HG03045 (cell line): ENCODE measurements around the gene PKN3.
"Not testable (repeated sequence)": the region's sequence is repeated elsewhere in the genome, so short reads cannot be mapped to it uniquely, and the experiment has no call there.

Source experiments
- ATAC-seq: cut with Tn5 transposase; IDR thresholded peaks from one replicate; pipeline ENCODE4 v1.9.1; 2021; ENCODE audit warnings: mild to moderate bottlenecking, moderate library complexity; ENCODE audit not compliant: unreplicated experiment

PKN3 gene

DNA sequence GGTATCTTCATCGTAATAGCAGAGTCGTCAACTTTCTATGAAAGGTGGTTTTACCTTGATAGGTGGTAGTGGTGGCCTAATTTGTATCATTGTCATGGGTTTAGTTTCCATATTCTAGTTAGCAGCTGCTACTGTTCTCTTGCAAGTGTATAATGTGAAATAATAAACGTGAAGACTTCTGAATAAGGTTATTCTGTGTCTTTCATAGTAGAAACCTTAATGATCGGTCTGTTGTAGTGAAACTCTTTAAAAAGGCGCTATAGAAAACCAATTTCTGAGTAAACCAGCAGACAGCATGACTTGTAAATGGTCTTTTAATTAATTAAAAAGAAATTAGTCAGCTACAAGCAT lies 11.6 kb upstream of the PKN3 start:
- ATAC-seq: no peak

DNA sequence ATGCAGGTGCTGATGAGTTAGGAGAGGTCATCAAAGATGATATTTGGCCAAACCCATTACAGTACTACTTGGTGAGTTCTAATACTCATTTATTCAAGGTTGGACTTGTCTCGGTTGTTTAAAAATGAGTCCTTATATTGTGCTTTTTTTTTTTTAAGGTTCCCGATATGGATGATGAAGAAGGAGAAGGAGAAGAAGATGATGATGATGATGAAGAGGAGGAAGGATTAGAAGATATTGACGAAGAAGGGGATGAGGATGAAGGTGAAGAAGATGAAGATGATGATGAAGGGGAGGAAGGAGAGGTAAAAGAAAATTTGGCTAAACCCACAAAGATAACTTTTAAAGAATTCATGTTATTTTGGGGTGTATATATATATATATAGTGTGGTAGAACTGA lies 8.6 kb upstream of the PKN3 start:
- ATAC-seq: not testable (repeated sequence)

DNA sequence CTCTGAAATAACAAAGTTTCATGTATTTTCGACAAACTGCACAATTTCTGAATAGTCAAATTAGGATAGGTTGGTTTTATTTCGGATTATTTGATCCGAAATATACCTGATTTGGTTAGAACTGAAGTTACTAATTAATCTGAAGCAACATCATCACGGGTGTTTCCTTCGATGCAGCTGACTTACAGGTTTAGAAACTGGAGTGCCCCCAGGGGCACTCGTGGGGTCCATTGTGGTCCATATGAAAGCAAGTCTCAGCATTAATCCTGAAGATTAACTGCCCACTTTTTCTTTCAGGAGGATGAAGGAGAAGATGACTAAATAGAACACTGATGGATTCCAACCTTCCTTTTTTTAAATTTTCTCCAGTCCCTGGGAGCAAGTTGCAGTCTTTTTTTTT lies 8.0 kb upstream of the PKN3 start:
- ATAC-seq: no peak

GRCh38 chr9:128696923-128697707 lies 5.2 kb upstream of the PKN3 start:
- ATAC-seq: no peak

DNA sequence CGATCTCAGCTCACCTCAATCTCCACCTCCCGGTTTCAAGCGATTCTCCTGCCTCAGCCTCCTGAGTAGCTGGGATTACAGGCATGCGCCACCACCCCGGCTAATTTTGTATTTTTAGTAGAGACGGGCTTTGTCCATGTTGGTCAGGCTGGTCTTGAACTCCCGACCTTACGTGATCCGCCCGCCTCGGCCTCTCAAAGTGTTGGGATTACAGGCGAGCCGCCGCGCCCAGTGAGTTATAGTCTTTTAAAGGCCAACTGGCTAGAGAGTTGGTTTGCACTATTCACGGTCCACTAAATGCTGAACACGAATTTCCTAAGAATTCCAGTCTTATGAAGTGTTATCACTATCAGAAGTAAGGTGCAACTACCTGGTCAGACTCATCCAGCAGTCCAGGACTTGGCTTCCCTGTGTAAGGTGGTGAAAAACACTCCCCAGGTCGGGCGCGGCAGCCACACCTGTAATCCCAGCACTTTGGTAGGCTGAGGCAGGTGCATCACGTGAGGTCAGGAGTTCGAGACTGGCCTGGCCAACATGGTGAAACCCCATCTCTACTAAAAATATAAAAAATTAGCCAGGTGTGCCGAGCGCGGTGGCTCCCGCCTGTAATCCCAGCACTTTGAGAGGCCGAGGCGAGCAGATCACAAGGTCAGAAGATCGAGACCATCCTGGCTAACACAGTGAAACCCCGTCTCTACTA lies 3.1 kb upstream of the PKN3 start:
- ATAC-seq: not testable (repeated sequence)

DNA sequence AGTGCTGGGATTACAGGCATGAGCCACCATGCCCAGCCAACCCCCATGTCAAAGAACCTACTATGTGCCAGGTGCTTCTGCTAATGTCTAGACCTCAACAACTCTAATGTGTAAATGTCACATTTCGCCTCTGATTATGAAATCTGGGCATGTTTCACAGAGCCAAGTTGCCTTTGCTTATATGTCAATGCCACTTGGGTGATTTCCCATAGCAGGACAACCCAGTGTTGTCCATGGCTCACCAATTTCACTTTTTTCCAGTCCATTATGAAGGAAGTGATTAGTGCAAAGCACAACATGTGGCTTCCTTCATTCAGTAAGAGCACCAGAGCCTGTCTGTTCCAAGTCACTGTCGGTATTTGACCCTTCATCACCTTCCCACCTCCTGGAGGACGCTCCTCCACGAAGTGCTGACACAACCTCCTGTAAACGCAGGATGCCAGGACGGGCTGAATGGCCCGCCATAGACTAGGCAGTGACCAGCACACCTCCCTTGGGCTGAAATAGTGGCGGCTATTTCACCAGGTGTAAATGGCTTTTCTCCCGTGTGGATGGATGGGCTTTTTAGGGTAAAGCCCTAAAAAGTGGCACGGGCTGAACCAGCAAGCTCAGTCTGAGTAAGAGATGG lies 962 bp upstream of the PKN3 start:
- no peak for ATAC-seq

GRCh38 chr9:128702949-128703615 lies 779 bp downstream of the PKN3 start:
- ATAC-seq: no peak

DNA sequence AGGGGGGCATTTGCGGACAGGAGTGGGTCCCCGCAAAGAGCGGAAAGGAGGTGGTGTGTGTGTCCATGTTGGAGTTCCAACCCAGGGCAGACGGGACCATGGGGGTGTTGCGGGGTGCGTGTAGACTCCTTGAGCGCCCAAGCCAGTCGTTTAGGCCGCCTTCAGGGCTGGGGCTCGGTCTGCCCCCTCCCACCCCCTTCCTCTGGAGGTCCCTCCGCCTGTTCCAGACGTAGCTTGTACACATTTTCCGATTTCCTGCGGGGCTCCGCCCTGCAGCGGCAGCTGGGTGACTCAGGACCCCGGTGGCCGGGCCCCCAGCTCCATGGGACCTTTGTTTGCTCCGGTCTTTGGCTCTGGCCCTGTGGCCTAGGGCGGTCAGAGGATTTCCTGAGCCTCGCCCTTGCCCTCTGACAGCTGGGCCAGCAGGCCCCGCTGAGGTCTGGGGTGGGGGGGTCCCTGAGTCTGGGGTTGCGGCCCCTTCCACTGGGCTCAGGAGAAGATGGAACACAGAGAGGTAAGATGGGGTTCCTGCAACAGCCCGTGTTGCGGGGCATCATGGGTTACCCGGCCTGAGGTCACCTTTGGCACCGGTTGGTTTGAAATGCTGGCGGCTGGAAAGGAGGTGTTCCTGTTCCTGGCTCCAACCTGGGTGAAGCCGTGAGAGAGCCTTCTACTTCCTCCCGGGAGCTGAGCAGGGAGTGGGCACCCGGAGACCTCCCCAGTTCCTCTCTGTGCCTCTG lies 1.5 kb downstream of the PKN3 start:
- ATAC-seq: no peak

DNA sequence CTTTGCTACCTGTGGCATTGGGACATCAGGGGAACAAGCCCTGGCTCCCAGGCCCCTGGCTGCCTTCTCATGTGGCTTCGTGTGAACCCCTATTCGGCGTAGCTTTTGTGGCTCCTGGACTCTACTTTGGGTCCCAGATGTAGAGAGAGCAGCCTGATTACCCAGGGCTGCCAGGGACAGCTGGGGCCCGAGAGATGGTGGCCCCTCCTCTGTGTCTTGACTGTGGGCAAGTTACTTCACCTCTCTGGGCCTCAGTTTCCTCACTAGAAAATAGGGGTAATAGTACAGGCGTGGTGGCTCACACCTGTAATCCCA lies 2.0 kb downstream of the PKN3 start:
- ATAC-seq: no peak

DNA sequence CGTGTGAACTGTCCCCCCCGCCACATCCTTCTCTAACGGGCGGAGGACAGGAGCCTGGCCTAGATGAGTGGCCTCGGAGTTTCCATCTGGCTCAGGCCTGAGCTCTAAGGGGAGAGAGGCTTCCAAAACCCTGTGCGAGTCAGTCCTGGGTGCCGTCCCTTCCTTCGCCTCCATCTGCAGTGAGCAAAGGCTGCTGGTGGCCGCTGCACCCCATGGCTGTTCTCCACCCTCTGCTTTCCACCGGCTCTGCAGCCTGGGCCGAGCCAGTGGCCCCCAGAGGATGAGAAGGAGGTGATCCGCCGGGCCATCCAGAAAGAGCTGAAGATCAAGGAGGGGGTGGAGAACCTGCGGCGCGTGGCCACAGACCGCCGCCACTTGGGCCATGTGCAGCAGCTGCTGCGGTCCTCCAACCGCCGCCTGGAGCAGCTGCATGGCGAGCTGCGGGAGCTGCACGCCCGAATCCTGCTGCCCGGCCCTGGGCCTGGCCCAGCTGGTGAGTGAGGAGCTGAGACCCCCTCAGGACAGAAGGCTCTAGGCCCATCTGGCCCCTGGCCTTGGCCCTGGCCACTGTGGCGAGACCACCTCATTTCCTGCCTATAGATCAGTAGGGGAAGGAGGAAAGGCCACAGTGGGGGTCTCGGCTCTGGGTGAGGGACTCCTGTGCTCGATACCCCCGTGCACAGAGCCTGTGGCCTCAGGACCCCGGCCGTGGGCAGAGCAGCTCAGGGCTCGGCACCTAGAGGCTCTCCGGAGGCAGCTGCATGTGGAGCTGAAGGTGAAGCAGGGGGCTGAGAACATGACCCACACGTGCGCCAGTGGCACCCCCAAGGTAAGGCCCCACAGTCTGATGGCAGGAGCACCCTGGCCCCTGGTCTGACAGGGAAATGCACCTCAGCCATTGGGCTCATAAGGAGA lies 3.0 kb downstream of the PKN3 start:
- no peak for ATAC-seq

DNA sequence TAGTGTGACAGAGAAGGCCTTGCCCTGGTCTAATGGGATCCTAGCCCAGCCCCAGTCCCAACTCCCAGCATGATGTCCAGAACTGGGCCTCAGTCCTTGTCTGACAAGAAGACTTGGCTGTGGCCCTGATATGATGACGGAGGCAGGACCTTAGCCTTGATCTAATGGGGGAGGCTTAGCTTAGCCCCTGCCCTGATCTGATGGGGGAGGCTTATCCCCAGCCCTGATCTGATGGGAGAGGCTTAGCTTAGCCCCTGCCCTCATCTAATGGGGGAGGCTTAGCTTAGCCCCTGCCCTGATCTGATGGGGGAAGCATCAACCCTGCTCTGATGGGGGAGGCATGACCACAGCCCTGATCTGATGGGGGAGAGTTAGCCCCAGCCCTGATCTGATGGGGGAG lies 3.7 kb downstream of the PKN3 start:
- no peak for ATAC-seq

- ATAC-seq: no peak
These were observed 4.5 kb downstream of the PKN3 start for GRCh38 chr9:128706671-128707381.

DNA sequence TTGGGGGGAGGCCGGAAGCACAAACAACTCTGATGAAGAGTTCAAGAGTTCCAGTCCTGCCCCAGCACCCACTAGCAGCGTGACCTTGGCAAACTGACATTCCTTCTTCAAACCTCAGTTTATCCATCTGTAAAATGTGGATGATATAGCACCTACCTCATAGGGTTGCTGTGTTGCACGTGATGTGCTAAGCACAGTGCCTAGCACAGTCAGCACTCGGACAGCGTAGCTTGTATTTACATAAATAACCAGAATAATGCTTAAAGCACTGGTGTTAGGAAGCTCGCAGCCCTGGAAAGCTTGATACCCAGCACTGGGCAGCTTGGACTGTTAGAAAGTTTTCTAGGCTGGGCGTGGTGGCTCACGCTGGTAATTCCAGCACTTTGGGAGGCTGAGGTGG lies 5.1 kb downstream of the PKN3 start:
- no peak for ATAC-seq

GRCh38 chr9:128712451-128713410 lies 10.4 kb downstream of the PKN3 start:
- no peak for ATAC-seq

GRCh38 chr9:128713411-128713780 lies 11.1 kb downstream of the PKN3 start:
- ATAC-seq: no peak

- ATAC-seq: no peak
These were observed 11.8 kb downstream of the PKN3 start for GRCh38 chr9:128713941-128714573.

DNA sequence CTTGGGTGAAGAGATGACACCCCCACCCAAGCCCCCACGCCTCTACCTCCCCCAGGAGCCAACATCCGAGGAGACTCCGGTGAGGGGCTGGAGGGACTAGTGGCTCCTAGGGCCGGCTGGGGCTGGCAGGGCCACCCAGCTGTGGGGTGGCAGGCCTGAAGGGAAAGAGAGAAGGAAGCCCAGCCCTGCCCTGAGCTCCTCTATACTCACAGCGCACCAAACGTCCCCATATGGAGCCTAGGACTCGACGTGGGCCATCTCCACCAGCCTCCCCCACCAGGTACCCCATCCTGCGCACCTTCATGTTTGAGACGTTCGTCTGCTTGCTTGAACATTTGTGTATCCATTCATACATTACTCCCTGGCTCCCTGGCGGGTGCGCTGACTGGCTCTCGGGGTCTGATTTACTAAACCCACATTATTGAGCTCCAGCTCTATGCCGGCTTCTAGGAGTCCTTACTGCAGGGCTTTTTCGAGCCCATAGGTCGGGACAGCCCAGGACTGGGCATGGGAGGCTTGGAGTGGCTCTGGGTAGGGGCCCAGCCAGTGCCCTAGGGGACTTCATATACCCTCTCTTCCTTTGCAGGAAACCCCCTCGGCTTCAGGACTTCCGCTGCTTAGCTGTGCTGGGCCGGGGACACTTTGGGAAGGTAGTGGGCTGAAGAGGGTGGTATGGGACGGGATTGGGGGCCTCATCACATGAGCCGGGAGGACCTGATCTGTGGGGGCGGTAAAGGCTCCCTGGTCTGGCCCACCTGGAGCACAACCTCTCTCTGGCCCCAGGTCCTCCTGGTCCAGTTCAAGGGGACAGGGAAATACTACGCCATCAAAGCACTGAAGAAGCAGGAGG lies 12.5 kb downstream of the PKN3 start:
- ATAC-seq: no peak
